Glutamatergic neuron (in vitro differentiated cells): Measurements from ENCODE around the gene GLIPR2. TPM values are rescaled to one million over a fixed set of nuclear protein-coding genes. Genes with fewer than 3 reads are reported as not detected.

Experiments used
- DNase-seq: peaks from one replicate; pipeline ENCODE4 v3.0.0; 2022
- H3K27ac Mint-ChIP-seq: one replicate; pipeline ENCODE4 v1.8.0; 2020; ENCODE audit warnings: mild to moderate bottlenecking, mixed read lengths, inconsistent platforms; ENCODE audit not compliant: unreplicated experiment
- H3K27me3 Mint-ChIP-seq: one replicate; pipeline ENCODE4 v1.8.0; 2020; ENCODE audit warnings: mild to moderate bottlenecking, moderate library complexity, mixed read lengths, inconsistent platforms; ENCODE audit not compliant: unreplicated experiment
- H3K36me3 Mint-ChIP-seq: one replicate; pipeline ENCODE4 v1.8.0; 2020; ENCODE audit warnings: mild to moderate bottlenecking, mixed read lengths, inconsistent platforms; ENCODE audit not compliant: unreplicated experiment
- H3K4me1 Mint-ChIP-seq: one replicate; pipeline ENCODE4 v1.8.0; 2020; ENCODE audit warnings: mild to moderate bottlenecking, low read depth, mixed read lengths, inconsistent platforms; ENCODE audit not compliant: unreplicated experiment
- H3K4me3 Mint-ChIP-seq: one replicate; pipeline ENCODE4 v1.8.0; 2020; ENCODE audit warnings: mild to moderate bottlenecking, mixed read lengths, inconsistent platforms; ENCODE audit not compliant: unreplicated experiment
- H3K9me3 Mint-ChIP-seq: one replicate; pipeline ENCODE4 v1.8.0; 2020; ENCODE audit warnings: mild to moderate bottlenecking, moderate library complexity, mixed read lengths, inconsistent platforms; ENCODE audit not compliant: unreplicated experiment
- CTCF ChIP-seq: fragments of 200-600 bp; sonication (generic); IDR thresholded peaks from one replicate; pipeline ENCODE4 v1.5.0; 2021; ENCODE audit not compliant: partially characterized antibody, unreplicated experiment
- total RNA-seq: library from RNA; stranded (reverse); fragmentation: NEBNext Ultra II Directional; extraction: Animal tissue kit (Norgen Biotek cat#: 25700); gene quantifications from one replicate; pipeline ENCODE4 v1.2.1, GENCODE V29; 2021; ENCODE audit not compliant: unreplicated experiment

The GLIPR2 gene
- total RNA-seq, 1 donor from 2014 or later, result 84.4 TPM

GRCh38 chr9:36207016-36207415 lies 70.5 kb downstream of the GLIPR2 start:
- Mint-ChIP-seq H3K4me3 (no peak overlapping the region), H3K4me1 (peaks cover 1% of the 10 kb centered on the region), H3K27ac (no peak overlapping the region), H3K9me3 (no peaks in the 10 kb centered on the region), H3K36me3 (no peaks in the 10 kb centered on the region), H3K27me3 (peaks cover 3% of the 10 kb centered on the region)
- no peak for TF ChIP-seq CTCF
- no peak for DNase-seq

- H3K4me1 Mint-ChIP-seq, result peaks cover 1% of the 10 kb centered on the region
- no peaks in the 10 kb centered on the region for H3K36me3 Mint-ChIP-seq
- no peak overlapping the region for H3K27ac Mint-ChIP-seq
- peaks cover 3% of the 10 kb centered on the region for H3K27me3 Mint-ChIP-seq
- no peak overlapping the region for H3K4me3 Mint-ChIP-seq
- no peak for TF ChIP-seq CTCF
- no peak for DNase-seq
- H3K9me3 Mint-ChIP-seq, result no peaks in the 10 kb centered on the region
Observed at GRCh38 chr9:36207546-36208012, 71.0 kb downstream of the GLIPR2 start.

GRCh38 chr9:36208521-36209253 lies 72.2 kb downstream of the GLIPR2 start:
- no peak overlapping the region for H3K4me3 Mint-ChIP-seq
- H3K36me3 Mint-ChIP-seq, result no peaks in the 10 kb centered on the region
- peaks cover 3% of the 10 kb centered on the region for H3K27me3 Mint-ChIP-seq
- H3K4me1 Mint-ChIP-seq, result peaks cover 6% of the 10 kb centered on the region
- TF ChIP-seq CTCF, result no peak
- H3K27ac Mint-ChIP-seq, result no peak overlapping the region
- H3K9me3 Mint-ChIP-seq, result no peaks in the 10 kb centered on the region
- DNase-seq, result no peak

- Mint-ChIP-seq H3K27ac (no peak overlapping the region), H3K9me3 (no peaks in the 10 kb centered on the region), H3K27me3 (peaks cover 3% of the 10 kb centered on the region), H3K4me3 (no peak overlapping the region), H3K4me1 (peaks cover 9% of the 10 kb centered on the region), H3K36me3 (no peaks in the 10 kb centered on the region)
- no peak for TF ChIP-seq CTCF
- DNase-seq, result no peak
Observed at GRCh38 chr9:36210722-36211121, 74.2 kb downstream of the GLIPR2 start.

GRCh38 chr9:36211510-36211909 lies 75.0 kb downstream of the GLIPR2 start:
- no peaks in the 10 kb centered on the region for H3K9me3 Mint-ChIP-seq
- no peak for TF ChIP-seq CTCF
- H3K36me3 Mint-ChIP-seq, result no peaks in the 10 kb centered on the region
- no peak for DNase-seq
- H3K27ac Mint-ChIP-seq, result no peak overlapping the region
- H3K27me3 Mint-ChIP-seq, result peaks cover 3% of the 10 kb centered on the region
- H3K4me1 Mint-ChIP-seq, result peaks cover 9% of the 10 kb centered on the region
- H3K4me3 Mint-ChIP-seq, result no peak overlapping the region
